ENCODE measurements around the gene GARIN5A. TPM values are rescaled to one million over a fixed set of nuclear protein-coding genes. Genes with fewer than 3 reads are reported as not detected.

The GARIN5A gene
- total RNA-seq, result 2.7 and 5.0 TPM in 2 replicates
- polyA plus RNA-seq, result 10.4 and 11.5 TPM in 2 replicates

GRCh38 chr19:50476224-50476906 is at the start of gene GARIN5A, which contains the start of gene EMC10:
Gene GARIN5A, minus strand, starts transcription at chr19:50476848. Its CDS starts 460 bp downstream, at chr19:50476388.
Gene EMC10, plus strand, starts transcription at chr19:50476507. Its CDS starts 38 bp downstream, at chr19:50476545.
- no peak for TF ChIP-seq CTCF (IDR thresholded peaks at IDR 0.05; ENCODE audit: poor library complexity)
- TF ChIP-seq EZH2phosphoT487 (IDR thresholded peaks at IDR 0.05; ENCODE audit: low read depth, severe bottlenecking, unreplicated experiment), result no peak
- no peak for TF ChIP-seq EZH2 (IDR thresholded peaks at IDR 0.05; ENCODE audit: borderline replicate concordance)
- H3K4me1 ChIP-seq (ENCODE audit: insufficient read depth), result peaks cover 6% of the 10 kb centered on the region
- H4K20me1 ChIP-seq (ENCODE audit: insufficient read depth, poor library complexity, severe bottlenecking), result peaks cover 34% of the 10 kb centered on the region
- H3K4me2 ChIP-seq, result peak within 1 kb of the TSS; percentile 74
- H3K79me2 ChIP-seq, result peaks cover 22% of the 10 kb centered on the region
- 4% methylated on average over 55 of the region's 58 CpGs for WGBS (ENCODE audit: low lambda C conversion rate, missing lambda C conversion rate)
- H3K4me3 ChIP-seq, result peak within 1 kb of the TSS; percentile 79
- DNase-seq (ENCODE audit: low spot score), result peak; percentile 97
- peak within 1 kb of the TSS; percentile 87 for H2AFZ ChIP-seq
- no peaks in the 10 kb centered on the region for H3K9me2 ChIP-seq (replicated peaks; ENCODE audit: insufficient read depth)
- H3K9me3 ChIP-seq (ENCODE audit: low read depth), result no peaks in the 10 kb centered on the region
- H3K27ac ChIP-seq, result peak within 1 kb of the TSS; percentile 94
- H3K27me3 ChIP-seq, result no peaks in the 10 kb centered on the region
- H3K36me3 ChIP-seq (replicated peaks; ENCODE audit: insufficient read depth, low read depth), result no peaks in the 10 kb centered on the region

GRCh38 chr19:50522881-50523280 is 46.2 kb upstream of the GARIN5A start:
- H3K79me2 ChIP-seq, result no peaks in the 10 kb centered on the region
- H3K9me2 ChIP-seq (replicated peaks; ENCODE audit: insufficient read depth), result no peaks in the 10 kb centered on the region
- no peaks in the 10 kb centered on the region for H3K4me1 ChIP-seq (ENCODE audit: insufficient read depth)
- no peaks in the 10 kb centered on the region for H3K36me3 ChIP-seq (replicated peaks; ENCODE audit: insufficient read depth, low read depth)
- H3K9me3 ChIP-seq (ENCODE audit: low read depth), result no peaks in the 10 kb centered on the region
- 89% methylated on average over 10 of the region's 10 CpGs for WGBS (ENCODE audit: low lambda C conversion rate, missing lambda C conversion rate)
- H3K4me2 ChIP-seq, result no peak overlapping the region
- H3K4me3 ChIP-seq, result no peak overlapping the region
- no peak overlapping the region for H2AFZ ChIP-seq
- no peak for DNase-seq (ENCODE audit: low spot score)
- no peak for TF ChIP-seq EZH2phosphoT487 (IDR thresholded peaks at IDR 0.05; ENCODE audit: low read depth, severe bottlenecking, unreplicated experiment)
- no peak for TF ChIP-seq CTCF (IDR thresholded peaks at IDR 0.05; ENCODE audit: poor library complexity)
- TF ChIP-seq EZH2 (IDR thresholded peaks at IDR 0.05; ENCODE audit: borderline replicate concordance), result no peak
- H3K27ac ChIP-seq, result no peak overlapping the region
- no peaks in the 10 kb centered on the region for H4K20me1 ChIP-seq (ENCODE audit: insufficient read depth, poor library complexity, severe bottlenecking)
- H3K27me3 ChIP-seq, result no peaks in the 10 kb centered on the region

GRCh38 chr19:50520822-50521465 is 44.3 kb upstream of the GARIN5A start:
- H3K27me3 ChIP-seq, result no peaks in the 10 kb centered on the region
- no peak overlapping the region for H3K27ac ChIP-seq
- no peak overlapping the region for H2AFZ ChIP-seq
- H3K4me2 ChIP-seq, result no peak overlapping the region
- no peak for DNase-seq (ENCODE audit: low spot score)
- H4K20me1 ChIP-seq (ENCODE audit: insufficient read depth, poor library complexity, severe bottlenecking), result no peaks in the 10 kb centered on the region
- no peaks in the 10 kb centered on the region for H3K79me2 ChIP-seq
- no peaks in the 10 kb centered on the region for H3K9me2 ChIP-seq (replicated peaks; ENCODE audit: insufficient read depth)
- H3K4me3 ChIP-seq, result no peak overlapping the region
- WGBS (ENCODE audit: low lambda C conversion rate, missing lambda C conversion rate), result 92% methylated on average over 17 of the region's 17 CpGs
- H3K9me3 ChIP-seq (ENCODE audit: low read depth), result no peaks in the 10 kb centered on the region
- H3K4me1 ChIP-seq (ENCODE audit: insufficient read depth), result no peaks in the 10 kb centered on the region
- TF ChIP-seq CTCF (IDR thresholded peaks at IDR 0.05; ENCODE audit: poor library complexity), result no peak
- TF ChIP-seq EZH2 (IDR thresholded peaks at IDR 0.05; ENCODE audit: borderline replicate concordance), result no peak
- TF ChIP-seq EZH2phosphoT487 (IDR thresholded peaks at IDR 0.05; ENCODE audit: low read depth, severe bottlenecking, unreplicated experiment), result no peak
- H3K36me3 ChIP-seq (replicated peaks; ENCODE audit: insufficient read depth, low read depth), result no peaks in the 10 kb centered on the region

All from hepatocyte (in vitro differentiated cells).